HG02623 (cell line): ENCODE data around the gene TIMM8B.
"Not testable (repeated sequence)": the region's sequence is repeated elsewhere in the genome, so short reads cannot be mapped to it uniquely, and the experiment has no call there.

Experiments used
- ATAC-seq: cut with Tn5 transposase; IDR thresholded peaks from one replicate; pipeline ENCODE4 v1.9.1; 2021; ENCODE audit warnings: moderate library complexity; ENCODE audit not compliant: unreplicated experiment

TIMM8B gene

GRCh38 chr11:112086422-112087191, at the start of gene TIMM8B, which contains the start of gene SDHD:
TSS of gene TIMM8B (minus strand) at chr11:112086756. CDS start at chr11:112086723, 33 bp downstream.
TSS of gene SDHD (plus strand) at chr11:112086873. CDS start at chr11:112086908, 35 bp downstream.
- ATAC-seq: peak; percentile 95

GRCh38 chr11:112134473-112134872, 47.9 kb upstream of the TIMM8B start:
- no peak for ATAC-seq

GRCh38 chr11:112132737-112133136, 46.2 kb upstream of the TIMM8B start:
- no peak for ATAC-seq

- no peak for ATAC-seq
Observed at GRCh38 chr11:112129656-112130055, 43.1 kb upstream of the TIMM8B start.

GRCh38 chr11:112128483-112129121, 42.0 kb upstream of the TIMM8B start:
- ATAC-seq: no peak

GRCh38 chr11:112127056-112127455, 40.5 kb upstream of the TIMM8B start:
- ATAC-seq: no peak

- ATAC-seq: no peak
Observed at GRCh38 chr11:112123129-112123528, 36.6 kb upstream of the TIMM8B start.

- ATAC-seq: no peak
Observed at GRCh38 chr11:112121981-112122615, 35.5 kb upstream of the TIMM8B start.

GRCh38 chr11:112118176-112118575, 31.6 kb upstream of the TIMM8B start:
- ATAC-seq: no peak

- no peak for ATAC-seq
Observed at GRCh38 chr11:112115386-112115785, 28.8 kb upstream of the TIMM8B start.

GRCh38 chr11:112114460-112114859, 27.9 kb upstream of the TIMM8B start:
- no peak for ATAC-seq

- no peak for ATAC-seq
Observed at GRCh38 chr11:112113539-112114457, 27.2 kb upstream of the TIMM8B start.

GRCh38 chr11:112106070-112106469, 19.5 kb upstream of the TIMM8B start:
- ATAC-seq: no peak

GRCh38 chr11:112103446-112103845, 16.9 kb upstream of the TIMM8B start:
- no peak for ATAC-seq

GRCh38 chr11:112100462-112100861, 13.9 kb upstream of the TIMM8B start:
- ATAC-seq: no peak

- ATAC-seq: no peak
Observed at GRCh38 chr11:112097734-112098528, 11.4 kb upstream of the TIMM8B start.

- ATAC-seq: no peak
Observed at GRCh38 chr11:112096194-112096593, 9.6 kb upstream of the TIMM8B start.

- not testable (repeated sequence) for ATAC-seq
Observed at GRCh38 chr11:112095302-112095701, 8.7 kb upstream of the TIMM8B start.

- ATAC-seq: no peak
Observed at GRCh38 chr11:112087212-112087611, 656 bp upstream of the TIMM8B start.

- peak; percentile 15 for ATAC-seq
Observed at GRCh38 chr11:112085822-112086421, 634 bp downstream of the TIMM8B start.
